Measurements from ENCODE around the gene PRUNE2. TPM values are rescaled to one million over a fixed set of nuclear protein-coding genes. Genes with fewer than 3 reads are reported as not detected.

Gene PRUNE2
- total and polyA plus RNA-seq, 12 donors: 0.87 to 5.7 (median 1.6) TPM

- WGBS, 2 donors: 43 to 47% methylated on average over 2 of the region's 2 CpGs
- Histone ChIP-seq H3K4me3 (no peak overlapping the region), H3K4me1 (peaks cover 0 to 22% (median 13%) of the 10 kb centered on the region in 9 donors), H3K36me3 (no peaks in the 10 kb centered on the region), H3K27me3 (peaks cover 0 to 56% (median 37%) of the 10 kb centered on the region in 7 donors), H3K9me3 (no peaks in the 10 kb centered on the region), H3K27ac (no peak overlapping the region)
- intact Hi-C loops (cut with DNase I): no loop called here
- ATAC-seq: no peak
- no peak for DNase-seq
- no peak for TF ChIP-seq CTCF (IDR thresholded peaks at IDR 0.05)
Observed at GRCh38 chr9:76901801-76902200, 4.1 kb downstream of the PRUNE2 start.

- Histone ChIP-seq H3K27me3 (peaks cover 0 to 55% (median 40%) of the 10 kb centered on the region in 7 donors), H3K9me3 (peaks cover 0 to 3% (median 0%) of the 10 kb centered on the region in 11 donors), H3K4me1 (peaks cover 0 to 17% (median 12%) of the 10 kb centered on the region in 9 donors), H3K36me3 (no peaks in the 10 kb centered on the region), H3K27ac (no peak overlapping the region), H3K4me3 (no peak overlapping the region)
- TF ChIP-seq CTCF (IDR thresholded peaks at IDR 0.05): no peak
- intact Hi-C loops (cut with DNase I): no loop called here
- ATAC-seq (no peak), DNase-seq (no peak)
- 63 to 67% methylated on average over 3 of the region's 3 CpGs for WGBS, 2 donors
Observed at GRCh38 chr9:76900884-76901440, 5.0 kb downstream of the PRUNE2 start.

- ATAC-seq (no peak), DNase-seq (no peak)
- peaks cover 0 to 3% (median 0%) of the 10 kb centered on the region in 11 donors for H3K9me3 ChIP-seq
- WGBS, 2 donors: 43 to 72% methylated on average over 2 of the region's 2 CpGs
- TF ChIP-seq CTCF (IDR thresholded peaks at IDR 0.05): no peak
- H3K4me3 ChIP-seq: no peak overlapping the region
- no peaks in the 10 kb centered on the region for H3K36me3 ChIP-seq
- H3K27me3 ChIP-seq: peaks cover 0 to 41% (median 22%) of the 10 kb centered on the region in 7 donors
- intact Hi-C loops (cut with DNase I): loop anchor here in 1 of 10 donors (10.0 kb wide), 1 partner anchor 54 kb away; no protein-coding TSS in a partner anchor
- H3K4me1 ChIP-seq: no peaks in the 10 kb centered on the region
- H3K27ac ChIP-seq: no peak overlapping the region
Observed at GRCh38 chr9:76898786-76899185, 7.1 kb downstream of the PRUNE2 start.

GRCh38 chr9:76897804-76898525 is 7.9 kb downstream of the PRUNE2 start:
- 61 to 79% methylated on average over 6 of the region's 6 CpGs for WGBS, 2 donors
- intact Hi-C loops (cut with DNase I): loop anchor here in 1 of 10 donors (10.0 kb wide), 1 partner anchor 53 kb away; no protein-coding TSS in a partner anchor
- TF ChIP-seq CTCF (IDR thresholded peaks at IDR 0.05): no peak
- Histone ChIP-seq H3K9me3 (peaks cover 0 to 3% (median 0%) of the 10 kb centered on the region in 11 donors), H3K36me3 (no peaks in the 10 kb centered on the region), H3K27me3 (peaks cover 0 to 41% (median 20%) of the 10 kb centered on the region in 7 donors), H3K4me1 (no peaks in the 10 kb centered on the region), H3K4me3 (no peak overlapping the region), H3K27ac (no peak overlapping the region)
- no peak for ATAC-seq
- no peak for DNase-seq

All from heart right ventricle (tissue), 16 donors.